Hepatocyte (in vitro differentiated cells): ENCODE data around the gene VTA1.

Experiments
- EZH2 ChIP-seq: fragments of 200-600 bp; sonication (generic); IDR thresholded peaks from 2 replicates; pipeline ENCODE4 v1.6.1; 2016; ENCODE audit warnings: antibody characterized with exemption, mild to moderate bottlenecking, borderline replicate concordance
- TF ChIP-seq, protein P1 (sequence below): fragments of 200-600 bp; sonication (generic); IDR thresholded peaks from 2 replicates; pipeline ENCODE4 v1.5.1; 2016; ENCODE audit warnings: antibody characterized with exemption, mild to moderate bottlenecking; ENCODE audit not compliant: poor library complexity

DNA sequence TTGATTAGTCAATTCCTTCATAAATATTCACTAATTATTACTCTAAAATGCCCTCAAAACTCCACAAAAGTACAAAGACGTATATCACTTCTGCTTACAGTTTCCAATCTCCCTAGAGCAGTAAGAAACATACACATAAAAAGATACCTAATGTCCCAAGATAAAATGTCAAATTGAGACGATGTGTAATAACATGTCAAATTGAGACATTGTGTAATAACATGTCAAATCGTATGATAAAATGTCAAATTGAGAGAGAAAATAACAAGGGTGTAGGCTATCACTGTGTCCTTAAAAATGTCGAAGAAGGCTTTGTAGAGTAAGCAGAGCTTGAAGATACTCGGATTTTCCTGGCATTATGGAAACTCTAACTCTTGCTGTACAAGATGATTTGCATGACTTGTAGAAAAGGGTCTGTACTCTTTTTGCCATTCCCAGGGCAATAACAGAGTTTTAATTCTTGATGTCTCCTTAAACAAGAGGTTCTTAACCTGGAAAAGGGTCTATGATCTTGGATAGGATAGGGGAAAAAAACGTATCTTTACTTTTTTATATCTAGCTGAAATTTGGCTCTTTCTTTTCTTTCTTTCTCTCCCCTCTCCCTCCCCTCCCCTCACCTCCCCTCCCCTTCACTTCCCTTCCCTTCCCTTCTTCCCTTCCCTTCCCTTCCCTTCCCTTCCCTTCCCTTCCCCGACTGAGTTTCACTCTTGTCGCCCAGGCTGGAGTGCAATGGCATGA lies 87.1 kb downstream of the VTA1 start:
- TF ChIP-seq, protein P1, sequence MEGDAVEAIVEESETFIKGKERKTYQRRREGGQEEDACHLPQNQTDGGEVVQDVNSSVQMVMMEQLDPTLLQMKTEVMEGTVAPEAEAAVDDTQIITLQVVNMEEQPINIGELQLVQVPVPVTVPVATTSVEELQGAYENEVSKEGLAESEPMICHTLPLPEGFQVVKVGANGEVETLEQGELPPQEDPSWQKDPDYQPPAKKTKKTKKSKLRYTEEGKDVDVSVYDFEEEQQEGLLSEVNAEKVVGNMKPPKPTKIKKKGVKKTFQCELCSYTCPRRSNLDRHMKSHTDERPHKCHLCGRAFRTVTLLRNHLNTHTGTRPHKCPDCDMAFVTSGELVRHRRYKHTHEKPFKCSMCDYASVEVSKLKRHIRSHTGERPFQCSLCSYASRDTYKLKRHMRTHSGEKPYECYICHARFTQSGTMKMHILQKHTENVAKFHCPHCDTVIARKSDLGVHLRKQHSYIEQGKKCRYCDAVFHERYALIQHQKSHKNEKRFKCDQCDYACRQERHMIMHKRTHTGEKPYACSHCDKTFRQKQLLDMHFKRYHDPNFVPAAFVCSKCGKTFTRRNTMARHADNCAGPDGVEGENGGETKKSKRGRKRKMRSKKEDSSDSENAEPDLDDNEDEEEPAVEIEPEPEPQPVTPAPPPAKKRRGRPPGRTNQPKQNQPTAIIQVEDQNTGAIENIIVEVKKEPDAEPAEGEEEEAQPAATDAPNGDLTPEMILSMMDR = no peak
- no peak for TF ChIP-seq EZH2
